Stimulated activated CD4-positive, alpha-beta T cell treated with anti-CD3 and anti-CD28 coated beads, Interleukin-4, amount 100 ng/mL, for 24 hours (primary cell): ENCODE measurements around the gene TSPAN1.

Source experiments
- DNase-seq: peaks from one replicate; pipeline ENCODE4 v3.0.0-alpha.2; 2020

The TSPAN1 gene

GRCh38 chr1:46174448-46175231 is at the start of gene TSPAN1:
TSPAN1 (plus strand) TSS chr1:46175087; CDS start chr1:46181108, 6,021 bp downstream.
- DNase-seq, result no peak

GRCh38 chr1:46128344-46128743 is 46.5 kb upstream of the TSPAN1 start:
- DNase-seq, result no peak

GRCh38 chr1:46130121-46130520 is 44.8 kb upstream of the TSPAN1 start:
- no peak for DNase-seq

- DNase-seq, result no peak
These were observed 44.3 kb upstream of the TSPAN1 start for GRCh38 chr1:46130606-46131005.

- DNase-seq, result no peak
These were observed 43.8 kb upstream of the TSPAN1 start for GRCh38 chr1:46131093-46131492.

GRCh38 chr1:46131712-46132528 is 43.0 kb upstream of the TSPAN1 start:
- DNase-seq, result peak; percentile 29

GRCh38 chr1:46132529-46133180 is 42.2 kb upstream of the TSPAN1 start, which contains the start of gene PIK3R3:
PIK3R3 (minus strand) TSS chr1:46132629; CDS start chr1:46131952, 677 bp downstream.
- DNase-seq, result peak; percentile 93

- no peak for DNase-seq
These were observed 41.7 kb upstream of the TSPAN1 start for GRCh38 chr1:46133181-46133658.

- DNase-seq, result no peak
These were observed 41.0 kb upstream of the TSPAN1 start for GRCh38 chr1:46133781-46134350.

GRCh38 chr1:46134660-46135331 is 40.1 kb upstream of the TSPAN1 start:
- no peak for DNase-seq

GRCh38 chr1:46136711-46137110 is 38.2 kb upstream of the TSPAN1 start:
- DNase-seq, result no peak

- no peak for DNase-seq
These were observed 37.0 kb upstream of the TSPAN1 start for GRCh38 chr1:46137916-46138315.

- DNase-seq, result no peak
These were observed 26.6 kb upstream of the TSPAN1 start for GRCh38 chr1:46148318-46148717.

- DNase-seq, result no peak
These were observed 24.8 kb upstream of the TSPAN1 start for GRCh38 chr1:46150085-46150484.

- no peak for DNase-seq
These were observed 22.9 kb upstream of the TSPAN1 start for GRCh38 chr1:46152016-46152415.

GRCh38 chr1:46153228-46153627 is 21.7 kb upstream of the TSPAN1 start:
- DNase-seq, result no peak

GRCh38 chr1:46153732-46154131 is 21.2 kb upstream of the TSPAN1 start:
- DNase-seq, result no peak

- no peak for DNase-seq
These were observed 17.0 kb upstream of the TSPAN1 start for GRCh38 chr1:46157916-46158311.

- DNase-seq, result no peak
These were observed 16.3 kb upstream of the TSPAN1 start for GRCh38 chr1:46158312-46159281.

GRCh38 chr1:46159516-46159915 is 15.4 kb upstream of the TSPAN1 start:
- DNase-seq, result no peak

- no peak for DNase-seq
These were observed 14.7 kb upstream of the TSPAN1 start for GRCh38 chr1:46160212-46160611.
